ENCODE data around the gene HSPA4.
"Not testable (repeated sequence)": the region's sequence is repeated elsewhere in the genome, so short reads cannot be mapped to it uniquely, and the experiment has no call there.

The HSPA4 gene

DNA sequence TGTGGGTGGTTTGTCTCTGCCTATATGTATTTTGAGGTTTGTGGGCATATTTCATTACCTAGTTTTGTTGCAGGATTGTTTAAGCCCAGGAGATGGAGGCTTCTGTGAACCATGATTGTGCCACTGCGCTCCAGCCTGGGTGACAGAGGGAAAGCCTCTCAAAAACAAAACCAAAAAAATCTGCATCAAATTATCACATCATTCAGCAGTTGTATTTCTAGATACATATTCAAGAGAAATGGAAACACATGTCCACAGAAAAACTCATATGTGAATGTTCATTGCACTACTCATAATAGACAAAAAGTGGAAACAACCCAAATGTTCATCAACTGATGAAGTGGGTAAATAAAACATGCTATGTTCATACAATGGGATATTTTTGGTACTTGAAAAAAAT is 29.9 kb downstream of the HSPA4 start:
- Mint-ChIP-seq H3K36me3 (ENCODE audit: low read depth) (peaks cover 65% of the 10 kb centered on the region), H3K9me3 (no peaks in the 10 kb centered on the region), H3K4me1 (no peaks in the 10 kb centered on the region), H3K4me3 (no peak overlapping the region), H3K27ac (no peak overlapping the region), H3K27me3 (ENCODE audit: low read depth) (no peaks in the 10 kb centered on the region)
- TF ChIP-seq, protein P1, sequence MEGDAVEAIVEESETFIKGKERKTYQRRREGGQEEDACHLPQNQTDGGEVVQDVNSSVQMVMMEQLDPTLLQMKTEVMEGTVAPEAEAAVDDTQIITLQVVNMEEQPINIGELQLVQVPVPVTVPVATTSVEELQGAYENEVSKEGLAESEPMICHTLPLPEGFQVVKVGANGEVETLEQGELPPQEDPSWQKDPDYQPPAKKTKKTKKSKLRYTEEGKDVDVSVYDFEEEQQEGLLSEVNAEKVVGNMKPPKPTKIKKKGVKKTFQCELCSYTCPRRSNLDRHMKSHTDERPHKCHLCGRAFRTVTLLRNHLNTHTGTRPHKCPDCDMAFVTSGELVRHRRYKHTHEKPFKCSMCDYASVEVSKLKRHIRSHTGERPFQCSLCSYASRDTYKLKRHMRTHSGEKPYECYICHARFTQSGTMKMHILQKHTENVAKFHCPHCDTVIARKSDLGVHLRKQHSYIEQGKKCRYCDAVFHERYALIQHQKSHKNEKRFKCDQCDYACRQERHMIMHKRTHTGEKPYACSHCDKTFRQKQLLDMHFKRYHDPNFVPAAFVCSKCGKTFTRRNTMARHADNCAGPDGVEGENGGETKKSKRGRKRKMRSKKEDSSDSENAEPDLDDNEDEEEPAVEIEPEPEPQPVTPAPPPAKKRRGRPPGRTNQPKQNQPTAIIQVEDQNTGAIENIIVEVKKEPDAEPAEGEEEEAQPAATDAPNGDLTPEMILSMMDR (IDR thresholded peaks at IDR 0.05; ENCODE audit: unreplicated experiment in 3 of 3): no peak

DNA sequence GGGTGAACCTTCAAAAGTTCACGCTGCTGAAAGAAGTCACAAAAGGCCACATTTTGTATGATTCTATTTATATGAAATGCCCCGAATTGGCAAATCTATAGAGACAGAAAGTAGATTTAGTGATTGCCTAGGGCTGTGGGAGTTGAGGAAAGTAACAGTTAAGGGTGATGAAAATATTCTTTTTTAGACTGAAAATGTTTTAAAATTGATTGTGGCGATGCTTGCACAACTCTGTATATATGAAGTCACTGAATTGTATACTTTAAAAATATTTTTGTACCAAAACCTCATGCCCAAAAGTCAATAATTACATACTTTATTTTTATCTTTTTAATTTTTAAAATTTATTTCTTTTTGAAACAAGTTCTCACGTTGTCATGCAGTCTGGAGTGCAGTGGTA is 30.3 kb downstream of the HSPA4 start:
- TF ChIP-seq, protein P1 (IDR thresholded peaks at IDR 0.05; ENCODE audit: unreplicated experiment in 3 of 3): no peak
- Mint-ChIP-seq H3K9me3 (no peaks in the 10 kb centered on the region), H3K27me3 (ENCODE audit: low read depth) (no peaks in the 10 kb centered on the region), H3K27ac (no peak overlapping the region), H3K36me3 (ENCODE audit: low read depth) (peaks cover 65% of the 10 kb centered on the region), H3K4me1 (no peaks in the 10 kb centered on the region), H3K4me3 (no peak overlapping the region)

DNA sequence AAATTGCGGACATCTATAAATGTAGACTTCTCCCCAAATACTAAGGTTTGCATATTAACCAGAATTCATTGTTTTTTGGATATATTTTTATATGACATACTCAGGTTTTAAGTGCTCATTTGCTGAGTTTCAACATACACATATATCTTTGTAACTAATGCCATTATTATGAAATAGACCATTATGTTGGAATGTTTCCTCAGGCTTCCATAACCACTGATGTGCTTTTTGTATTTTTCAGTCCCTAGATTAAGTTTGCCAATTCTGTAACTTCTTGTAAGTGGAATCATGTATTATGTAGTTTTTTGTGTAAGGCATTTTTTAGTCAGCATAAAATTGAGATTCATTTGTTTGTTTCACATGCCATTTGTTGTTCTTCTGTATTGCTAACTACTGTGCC is 32.1 kb downstream of the HSPA4 start:
- H3K4me3 Mint-ChIP-seq: no peak overlapping the region
- no peaks in the 10 kb centered on the region for H3K27me3 Mint-ChIP-seq (ENCODE audit: low read depth)
- TF ChIP-seq, protein P1 (IDR thresholded peaks at IDR 0.05; ENCODE audit: unreplicated experiment in 3 of 3): no peak
- peaks cover 73% of the 10 kb centered on the region for H3K36me3 Mint-ChIP-seq (ENCODE audit: low read depth)
- no peaks in the 10 kb centered on the region for H3K9me3 Mint-ChIP-seq
- no peaks in the 10 kb centered on the region for H3K4me1 Mint-ChIP-seq
- no peak overlapping the region for H3K27ac Mint-ChIP-seq

DNA sequence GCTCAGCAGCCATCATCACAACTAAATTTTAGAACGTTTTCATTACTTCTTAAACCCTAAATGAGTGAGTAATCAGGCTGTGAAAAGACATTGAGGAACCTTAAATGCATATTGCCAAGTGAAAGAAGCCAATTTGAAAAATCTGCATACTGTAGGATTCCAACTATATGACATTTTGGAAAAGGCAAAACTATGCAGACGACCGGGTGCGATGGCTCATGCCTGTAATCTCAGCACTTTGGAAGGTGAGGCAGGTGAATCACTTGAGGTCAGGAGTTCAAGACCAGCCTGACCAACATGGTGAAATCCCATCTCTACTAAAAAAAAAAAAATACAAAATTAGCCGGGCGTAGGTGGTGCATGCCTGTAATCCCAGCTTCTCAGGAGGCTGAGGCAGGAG is 33.4 kb downstream of the HSPA4 start:
- H3K4me3 Mint-ChIP-seq; H3K27ac Mint-ChIP-seq; H3K4me1 Mint-ChIP-seq; H3K9me3 Mint-ChIP-seq; H3K27me3 Mint-ChIP-seq (ENCODE audit: low read depth): not testable (repeated sequence)
- peaks cover 73% of the 10 kb centered on the region for H3K36me3 Mint-ChIP-seq (ENCODE audit: low read depth)

DNA sequence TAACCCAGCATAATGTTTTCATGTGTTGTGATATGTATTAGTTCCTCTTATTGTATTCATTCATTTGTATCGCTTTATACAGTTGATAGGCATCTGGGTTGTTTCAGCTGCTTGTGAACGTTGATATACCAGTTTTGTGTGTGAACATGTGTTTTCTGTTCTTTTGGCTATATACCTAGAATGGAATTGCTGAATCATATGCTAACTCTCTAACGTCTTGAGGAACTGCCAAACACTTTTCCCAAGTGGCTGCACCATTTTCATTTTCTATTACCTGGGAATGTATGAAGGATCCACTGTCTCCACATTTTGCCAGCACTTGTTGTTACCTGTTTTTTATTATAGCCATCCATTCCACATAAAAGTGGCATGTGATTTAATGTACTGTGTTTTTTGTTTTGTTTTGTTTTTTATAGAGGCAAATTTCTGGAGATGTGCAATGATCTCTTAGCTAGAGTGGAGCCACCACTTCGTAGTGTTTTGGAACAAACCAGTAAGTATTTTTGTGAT is 34.6 kb downstream of the HSPA4 start:
- H3K27ac Mint-ChIP-seq: no peak overlapping the region
- TF ChIP-seq, protein P1 (IDR thresholded peaks at IDR 0.05; ENCODE audit: unreplicated experiment in 3 of 3): no peak
- peaks cover 73% of the 10 kb centered on the region for H3K36me3 Mint-ChIP-seq (ENCODE audit: low read depth)
- no peaks in the 10 kb centered on the region for H3K9me3 Mint-ChIP-seq
- H3K4me3 Mint-ChIP-seq: no peak overlapping the region
- no peaks in the 10 kb centered on the region for H3K27me3 Mint-ChIP-seq (ENCODE audit: low read depth)
- H3K4me1 Mint-ChIP-seq: no peaks in the 10 kb centered on the region

DNA sequence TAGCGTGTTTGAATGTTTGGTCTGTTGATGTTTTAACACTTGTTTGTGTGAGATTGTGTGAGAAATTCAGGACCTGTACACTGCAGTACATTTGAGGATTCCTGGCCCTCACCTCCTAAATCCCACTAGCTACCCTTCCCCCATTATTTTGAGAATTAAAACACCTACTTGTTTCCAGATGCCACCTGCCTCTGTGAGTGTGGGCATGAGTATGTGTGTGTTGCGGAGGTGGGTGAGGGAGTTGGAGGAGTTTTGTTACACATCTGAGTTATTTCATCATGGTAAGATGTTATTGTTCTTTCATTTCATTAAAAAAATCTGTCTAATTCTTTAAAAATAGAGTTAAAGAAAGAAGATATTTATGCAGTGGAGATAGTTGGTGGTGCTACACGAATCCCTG is 36.3 kb downstream of the HSPA4 start:
- Mint-ChIP-seq H3K36me3 (ENCODE audit: low read depth) (peaks cover 81% of the 10 kb centered on the region), H3K9me3 (no peaks in the 10 kb centered on the region), H3K4me3 (no peak overlapping the region), H3K4me1 (no peaks in the 10 kb centered on the region), H3K27ac (no peak overlapping the region), H3K27me3 (ENCODE audit: low read depth) (no peaks in the 10 kb centered on the region)
- TF ChIP-seq, protein P1 (IDR thresholded peaks at IDR 0.05; ENCODE audit: unreplicated experiment in 3 of 3): no peak

All from nephron (organoid).